Stimulated activated CD4-positive, alpha-beta T cell treated with anti-CD3 and anti-CD28 coated beads, Interleukin-1b, Interleukin-23, amount 100 ng/mL, for 1 hour (primary cell): ENCODE measurements around the gene HPCAL4.

Experiments
- DNase-seq, 2 donors: peaks; one replicate each; pipeline ENCODE4 v3.0.0-alpha.2; 2020; ENCODE audit warnings: low read depth in 2 of 2

Gene HPCAL4

GRCh38 chr1:39649636-39650185, 41.5 kb downstream of the HPCAL4 start:
- no peak for DNase-seq

DNA sequence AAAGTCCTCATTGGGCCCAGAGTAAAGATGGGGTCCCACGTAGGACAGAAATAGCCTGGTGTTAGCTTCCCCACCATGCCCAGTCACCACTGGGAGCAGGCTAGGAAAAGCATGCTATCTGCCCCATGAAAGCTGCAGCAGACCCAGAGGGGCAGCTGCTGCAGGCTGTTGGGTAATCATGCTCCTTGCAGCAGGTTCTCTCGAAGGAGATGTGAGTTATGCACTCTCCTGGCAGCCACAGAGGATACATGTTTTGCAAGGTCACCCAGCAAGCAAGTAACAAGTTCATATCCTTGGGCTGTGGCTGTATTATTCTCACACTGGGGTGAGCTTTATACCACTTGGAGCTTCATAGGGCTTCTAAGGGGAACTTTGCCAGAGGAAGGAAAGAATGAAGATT, 42.7 kb downstream of the HPCAL4 start:
- DNase-seq: no peak

- no peak for DNase-seq
Measured at GRCh38 chr1:39647247-39647646, 44.0 kb downstream of the HPCAL4 start.

- DNase-seq: no peak
Measured at GRCh38 chr1:39646232-39647081, 44.8 kb downstream of the HPCAL4 start.

GRCh38 chr1:39645411-39646043, 45.7 kb downstream of the HPCAL4 start:
- no peak for DNase-seq

- DNase-seq: no peak
Measured at GRCh38 chr1:39643705-39644104, 47.5 kb downstream of the HPCAL4 start.

GRCh38 chr1:39642796-39643195, 48.4 kb downstream of the HPCAL4 start:
- no peak for DNase-seq

DNA sequence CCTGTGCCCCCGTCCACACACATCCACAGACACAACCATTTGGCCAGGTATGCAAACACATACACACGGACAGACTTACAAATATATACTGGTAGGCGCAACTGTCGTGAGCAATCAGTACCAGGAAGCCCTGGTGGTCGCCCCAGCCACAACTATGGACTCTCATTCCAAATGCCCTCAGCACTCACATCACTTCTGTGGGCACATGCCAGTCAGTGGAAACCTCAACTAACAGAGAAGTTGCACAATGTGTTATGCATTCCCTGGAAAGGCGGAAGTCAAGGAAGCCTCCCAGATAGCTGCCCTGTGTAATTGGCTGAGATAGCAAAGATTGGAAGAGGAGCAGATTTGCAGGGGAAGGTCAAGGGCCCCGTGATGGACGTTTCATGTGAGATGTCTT, 50.4 kb downstream of the HPCAL4 start:
- DNase-seq: no peak

DNA sequence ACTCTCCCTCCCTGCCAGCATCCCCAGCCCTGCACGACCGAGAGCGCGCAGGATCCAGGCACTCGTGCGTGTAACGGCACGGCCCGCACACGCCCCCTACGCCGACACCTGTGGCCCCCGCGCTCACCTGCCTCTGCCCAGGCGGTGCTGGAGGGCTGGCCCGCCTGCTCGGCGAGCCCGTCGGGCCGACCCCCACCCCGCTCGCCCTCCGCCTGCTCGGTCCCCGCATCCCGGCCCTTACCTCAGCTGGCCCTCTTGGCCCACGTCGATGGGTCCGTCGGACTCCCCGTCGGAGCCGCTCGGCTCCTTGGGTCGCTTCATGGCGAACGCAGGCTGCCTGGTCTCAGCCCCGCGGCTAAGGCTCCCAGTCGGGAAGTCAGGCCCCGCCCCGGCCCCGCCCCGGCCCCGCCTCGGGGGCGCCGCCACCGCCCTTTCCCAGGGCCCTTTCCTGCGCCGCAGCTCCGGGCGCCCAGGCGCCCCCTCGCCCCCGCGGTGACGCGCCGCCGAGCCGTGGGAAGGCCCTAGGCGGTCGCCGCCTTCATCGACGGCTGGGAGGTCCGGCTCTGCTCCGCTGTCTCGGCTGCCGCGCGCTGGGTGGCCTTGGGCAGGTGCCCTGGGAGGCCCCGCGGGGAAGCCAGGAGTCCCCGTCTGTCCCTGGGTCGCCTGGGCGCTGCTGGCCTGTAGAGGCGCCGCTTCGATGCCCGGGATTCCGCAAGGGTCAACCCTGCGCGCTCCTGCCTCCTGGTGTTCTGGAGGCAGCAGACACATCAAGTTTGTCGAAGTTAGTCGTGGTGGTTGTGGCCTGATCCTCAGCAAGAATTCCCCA, 51.7 kb downstream of the HPCAL4 start, which contains the start of gene HEYL:
TSS of gene HEYL (minus strand) at position 339 of the 826 bp plus-strand sequence. CDS start at position 321, 18 bp downstream.
- peak; percentile 9 to 67 for DNase-seq

GRCh38 chr1:39638965-39639304, 52.3 kb downstream of the HPCAL4 start:
- DNase-seq: no peak

DNA sequence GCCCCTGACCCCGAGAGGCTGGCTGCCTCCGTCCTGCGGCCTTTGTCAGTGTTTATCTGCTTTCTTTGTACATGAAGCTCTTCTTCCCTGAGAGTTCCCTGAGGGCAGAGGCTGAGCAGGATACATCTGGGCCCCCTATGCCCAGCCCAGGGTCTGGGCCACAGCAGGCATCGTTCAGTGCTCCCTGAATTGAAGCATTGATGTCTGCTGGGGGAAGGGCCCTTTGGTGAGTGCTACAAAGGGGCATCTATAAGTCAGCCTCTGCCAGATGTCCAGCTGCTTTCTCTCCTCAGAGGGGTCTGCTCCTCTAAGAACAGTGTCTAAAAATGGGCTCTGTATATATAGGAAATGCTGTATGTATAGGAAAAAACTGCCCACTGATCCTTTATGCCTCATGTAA, 53.9 kb downstream of the HPCAL4 start:
- no peak for DNase-seq

GRCh38 chr1:39635871-39636210, 55.4 kb downstream of the HPCAL4 start:
- DNase-seq: no peak

DNA sequence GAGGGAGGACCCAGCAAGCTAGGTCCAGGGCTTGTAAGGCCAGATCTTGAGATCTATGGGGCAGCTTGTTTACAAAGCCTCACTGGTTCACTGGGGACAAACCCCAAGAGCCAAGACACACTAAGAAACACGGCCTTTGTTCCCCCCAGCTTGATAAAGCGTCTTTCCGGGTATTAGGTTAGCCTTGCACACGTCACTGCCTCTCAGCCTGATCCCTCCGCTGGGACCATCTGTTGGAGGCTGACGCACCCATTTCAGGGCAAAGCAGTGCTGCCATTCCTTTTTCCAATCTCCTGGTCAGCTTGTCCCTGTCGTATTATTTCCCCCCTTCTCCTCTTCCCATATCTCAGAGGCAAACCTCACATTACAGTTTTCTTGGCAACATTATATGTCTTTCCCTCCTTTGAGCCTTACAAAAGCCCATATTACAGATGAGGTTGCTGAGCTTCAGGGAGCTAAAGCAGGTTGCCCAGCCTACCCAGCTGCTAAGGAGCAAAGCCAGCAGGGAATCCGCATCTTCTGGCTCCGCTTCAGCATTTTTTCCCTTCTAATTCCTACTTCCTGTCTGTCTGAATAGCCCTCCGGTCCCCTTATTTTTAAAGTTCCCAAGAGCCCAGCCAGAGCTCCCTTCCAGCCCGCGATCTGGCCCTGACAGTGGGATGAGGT, 55.9 kb downstream of the HPCAL4 start:
- DNase-seq: no peak

GRCh38 chr1:39633422-39633821, 57.8 kb downstream of the HPCAL4 start:
- DNase-seq: no peak

- DNase-seq: no peak
Measured at GRCh38 chr1:39632682-39633417, 58.4 kb downstream of the HPCAL4 start.

DNA sequence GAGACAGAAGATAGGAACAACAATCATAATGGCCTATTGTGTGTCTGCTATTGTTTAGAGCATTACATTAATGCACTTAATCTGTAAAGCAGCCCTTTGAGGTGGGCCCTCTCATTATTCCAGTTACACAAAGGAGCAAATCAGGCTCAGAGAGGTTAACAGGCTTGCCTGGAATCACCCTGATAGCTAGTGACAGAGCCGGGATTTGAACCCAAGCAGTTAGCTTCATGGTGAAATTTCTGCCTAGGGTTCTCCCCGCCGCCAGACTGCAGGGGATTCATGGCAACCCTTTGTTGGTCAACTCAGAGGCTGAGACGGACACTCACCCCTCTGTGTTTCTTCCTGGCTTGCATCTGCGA, 58.9 kb downstream of the HPCAL4 start:
- no peak for DNase-seq

- no peak for DNase-seq
Measured at GRCh38 chr1:39631361-39632322, 59.6 kb downstream of the HPCAL4 start.

- no peak for DNase-seq
Measured at GRCh38 chr1:39628807-39629350, 62.4 kb downstream of the HPCAL4 start.
